AG04449 (cell line): ENCODE data around the gene MALRD1.

Experiments used
- CTCF ChIA-PET: fragments of 350-600 bp; formaldehyde crosslinking; extraction: SDS; loops from one replicate; lab custom pipeline; 2021; ENCODE audit warnings: antibody characterized with exemption; lab: Yijun Ruan, JAX
- POLR2A ChIA-PET: fragments of 400-600, 350-600 bp; formaldehyde crosslinking; extraction: SDS; loops from one replicate; lab custom pipeline; 2020; ENCODE audit warnings: antibody characterized with exemption, inconsistent platforms; lab: Yijun Ruan, JAX
- DNase-seq: peaks from one replicate; pipeline ENCODE4 v3.0.0-alpha.2; 2010; ENCODE audit warnings: low read depth, low spot score
- H3K4me3 ChIP-seq: 2 replicates; pipeline ENCODE4 v1.5.1; 2011; ENCODE audit warnings: low read depth, mild to moderate bottlenecking, control low read depth, low read length
- CTCF ChIP-seq: IDR thresholded peaks from one replicate; pipeline ENCODE4 v1.5.1; 2011; ENCODE audit warnings: mild to moderate bottlenecking, moderate library complexity, low read length, control low read depth, inconsistent platforms; ENCODE audit not compliant: insufficient read depth; ENCODE audit errors: missing control alignments

The MALRD1 gene

GRCh38 chr10:19654576-19654975 lies 606.0 kb downstream of the MALRD1 start:
- CTCF ChIA-PET, result no interaction called here
- POLR2A ChIA-PET, result no interaction called here
- DNase-seq, result peak; percentile 12
- no peak for TF ChIP-seq CTCF
- H3K4me3 ChIP-seq, result no peak overlapping the region

GRCh38 chr10:19656420-19657042 lies 607.9 kb downstream of the MALRD1 start:
- no peak overlapping the region for H3K4me3 ChIP-seq
- ChIA-PET POLR2A (no interaction called here), CTCF (no interaction called here)
- TF ChIP-seq CTCF, result no peak
- DNase-seq, result no peak

- POLR2A ChIA-PET, result no interaction called here
- H3K4me3 ChIP-seq, result no peak overlapping the region
- CTCF ChIA-PET, result no interaction called here
- no peak for DNase-seq
- TF ChIP-seq CTCF, result no peak
Measured at GRCh38 chr10:19658131-19658530, 609.5 kb downstream of the MALRD1 start.

- TF ChIP-seq CTCF, result no peak
- POLR2A ChIA-PET, result no interaction called here
- CTCF ChIA-PET, result no interaction called here
- H3K4me3 ChIP-seq, result no peak overlapping the region
- DNase-seq, result no peak
Measured at GRCh38 chr10:19658622-19659233, 610.1 kb downstream of the MALRD1 start.

GRCh38 chr10:19659920-19660655 lies 611.5 kb downstream of the MALRD1 start:
- no peak for TF ChIP-seq CTCF
- ChIA-PET CTCF (no interaction called here), POLR2A (no interaction called here)
- DNase-seq, result no peak
- H3K4me3 ChIP-seq, result no peak overlapping the region

- H3K4me3 ChIP-seq, result no peak overlapping the region
- no peak for TF ChIP-seq CTCF
- DNase-seq, result no peak
- ChIA-PET CTCF (no interaction called here), POLR2A (no interaction called here)
Measured at GRCh38 chr10:19663344-19663743, 614.7 kb downstream of the MALRD1 start.
